Suprapubic skin (tissue), 4 donors: ENCODE data around the gene GARS1. TPM values are rescaled to one million over a fixed set of nuclear protein-coding genes. Genes with fewer than 3 reads are reported as not detected.

Source experiments
- DNase-seq, 2 donors: peaks; one replicate each; pipeline ENCODE4 v3.0.0-alpha.2; 2019; ENCODE audit warnings: low spot score in 2 of 2
- H3K27ac ChIP-seq: fragments of 200-600 bp; sonication (generic); one replicate; pipeline ENCODE4 v1.5.1; 2019
- H3K27me3 ChIP-seq: fragments of 200-600 bp; sonication (generic); one replicate; pipeline ENCODE4 v1.5.1; 2019
- H3K36me3 ChIP-seq: fragments of 200-600 bp; sonication (generic); one replicate; pipeline ENCODE4 v1.5.1; 2019
- H3K4me1 ChIP-seq: fragments of 200-600 bp; sonication (generic); one replicate; pipeline ENCODE4 v1.5.1; 2019
- H3K4me3 ChIP-seq: fragments of 200-600 bp; sonication (generic); one replicate; pipeline ENCODE4 v1.5.1; 2019; ENCODE audit warnings: mild to moderate bottlenecking
- H3K9me3 ChIP-seq: fragments of 200-600 bp; sonication (generic); one replicate; pipeline ENCODE4 v1.5.1; 2019
- EP300 ChIP-seq: sonication (generic); formaldehyde crosslinking; IDR thresholded peaks from one replicate; pipeline ENCODE4 v1.6.1; 2017; ENCODE audit warnings: antibody characterized with exemption
- POLR2A ChIP-seq, 2 donors: fragments of 450-650 bp; IDR thresholded peaks; one replicate each; pipeline ENCODE4 v1.6.1; 2017; ENCODE audit warnings: antibody characterized with exemption in 2 of 2, mild to moderate bottlenecking in 2 of 2, moderate library complexity in 2 of 2
- POLR2AphosphoS5 ChIP-seq, 3 donors: sonication (generic); formaldehyde crosslinking; IDR thresholded peaks; one replicate each; pipeline ENCODE4 v1.6.1; 2017; ENCODE audit warnings: antibody characterized with exemption in 3 of 3
- WGBS: methylation state at CpG from one replicate; pipeline ENCODE4 v1.1.5; 2018; 5-methylcytosine and 5-hydroxymethylcytosine counted together
- total RNA-seq, 4 donors: library from RNA; depleted of rRNA; stranded (reverse); fragments of >200 nt; gene quantifications; one replicate each; pipeline ENCODE4 v1.1.0, GENCODE V29; 2016
- TF ChIP-seq, protein P1 (sequence below), 2 donors: fragments of 200-600 bp in 1 of 2; fragments of 450-650 bp in 1 of 2; sonication (generic) in 1 of 2; IDR thresholded peaks; one replicate each; pipeline ENCODE4 v1.5.1; 2016 to 2019; ENCODE audit warnings: antibody characterized with exemption in 2 of 2, mild to moderate bottlenecking in 1 of 2, moderate library complexity in 1 of 2

Gene GARS1
- total RNA-seq, 4 donors from 2014 or later, result 72.5 to 116 (median 97.6) TPM

DNA sequence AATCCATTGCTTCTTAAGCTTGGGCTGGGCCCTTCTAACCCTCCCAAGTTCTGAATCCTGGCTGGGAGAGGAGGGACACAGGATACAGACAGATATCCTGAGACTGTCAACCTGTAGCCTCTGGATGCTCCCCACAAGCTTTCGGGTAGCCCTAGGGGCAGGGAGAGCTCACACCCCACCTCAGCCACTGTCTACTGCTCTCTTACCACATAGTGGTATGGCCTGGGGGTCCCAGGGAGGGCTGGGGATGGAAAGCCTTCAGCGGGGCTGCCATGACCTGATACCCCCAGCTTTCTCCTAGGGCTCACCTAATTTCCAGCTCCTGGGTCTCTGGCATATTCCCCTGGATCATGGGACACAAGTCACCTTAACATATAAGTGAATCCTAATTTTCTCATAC, 62.5 kb downstream of the GARS1 start:
- peak; percentile 40 to 43 for DNase-seq
- Histone ChIP-seq H3K4me3 (no peak overlapping the region), H3K27me3 (peaks cover 4% of the 10 kb centered on the region), H3K9me3 (no peaks in the 10 kb centered on the region), H3K36me3 (no peaks in the 10 kb centered on the region), H3K4me1 (no peaks in the 10 kb centered on the region), H3K27ac (no peak overlapping the region)
- TF ChIP-seq POLR2AphosphoS5 (IDR thresholded peaks at IDR 0.05) (no peak), EP300 (no peak)
- WGBS, result no CpG with 5 or more reads among the region's 2 CpGs

DNA sequence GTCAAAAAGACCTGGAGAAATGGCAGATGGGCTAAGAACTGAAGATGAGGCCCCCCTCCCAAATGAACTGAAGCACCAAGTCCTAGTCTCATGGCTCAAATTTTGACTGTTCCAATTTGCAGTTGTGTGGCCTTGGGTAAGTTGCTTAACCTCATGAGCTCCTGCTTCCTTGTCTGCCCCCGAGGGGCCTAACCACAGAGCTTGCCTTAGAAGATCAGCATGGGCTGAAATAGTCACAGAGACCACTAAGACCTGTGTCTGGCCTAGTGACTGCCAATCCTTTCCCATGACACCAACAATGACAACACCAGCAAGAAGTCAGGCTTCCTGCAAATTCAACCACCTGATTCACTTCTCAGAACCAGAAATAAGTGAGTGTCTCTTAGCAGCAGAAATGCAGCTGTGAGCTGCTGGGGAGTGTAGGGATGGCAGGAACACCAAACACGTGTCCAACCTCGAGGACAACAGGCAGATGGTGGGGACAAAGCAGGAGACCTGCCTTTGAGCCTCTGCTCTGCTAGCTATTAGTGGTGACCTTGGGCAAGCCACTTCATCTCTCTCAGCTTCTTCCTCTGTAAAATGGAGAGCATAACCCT, 63.9 kb downstream of the GARS1 start:
- WGBS, result 96% methylated on average over 3 of the region's 3 CpGs

DNA sequence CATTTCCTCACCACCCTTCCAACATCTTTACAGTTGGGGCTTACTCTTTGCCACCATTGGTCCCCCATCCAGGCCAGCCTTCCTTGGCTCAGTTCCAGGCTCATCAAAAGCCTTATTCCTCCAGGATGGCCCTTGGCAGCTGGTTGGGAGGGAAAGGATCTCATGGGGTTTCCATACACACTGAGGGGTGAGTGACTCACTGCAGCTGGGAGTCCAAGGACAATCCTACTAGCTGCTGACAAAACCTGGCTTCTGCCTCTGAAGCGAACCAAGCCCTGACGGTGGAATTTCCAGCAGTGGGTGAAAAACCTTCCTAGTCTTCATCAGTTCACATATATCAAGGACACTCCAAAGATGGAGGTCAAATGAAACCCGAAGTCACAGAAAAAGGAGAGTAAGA, 64.6 kb downstream of the GARS1 start:
- H3K27ac ChIP-seq, result no peak overlapping the region
- no peaks in the 10 kb centered on the region for H3K4me1 ChIP-seq
- DNase-seq, result peak in 1 of 2 donors; percentile 44
- H3K9me3 ChIP-seq, result no peaks in the 10 kb centered on the region
- H3K36me3 ChIP-seq, result no peaks in the 10 kb centered on the region
- no peak overlapping the region for H3K4me3 ChIP-seq
- peaks cover 14% of the 10 kb centered on the region for H3K27me3 ChIP-seq
- TF ChIP-seq EP300 (no peak), POLR2A (IDR thresholded peaks at IDR 0.05) (no peak), POLR2AphosphoS5 (IDR thresholded peaks at IDR 0.05) (no peak)
- TF ChIP-seq, protein P1, sequence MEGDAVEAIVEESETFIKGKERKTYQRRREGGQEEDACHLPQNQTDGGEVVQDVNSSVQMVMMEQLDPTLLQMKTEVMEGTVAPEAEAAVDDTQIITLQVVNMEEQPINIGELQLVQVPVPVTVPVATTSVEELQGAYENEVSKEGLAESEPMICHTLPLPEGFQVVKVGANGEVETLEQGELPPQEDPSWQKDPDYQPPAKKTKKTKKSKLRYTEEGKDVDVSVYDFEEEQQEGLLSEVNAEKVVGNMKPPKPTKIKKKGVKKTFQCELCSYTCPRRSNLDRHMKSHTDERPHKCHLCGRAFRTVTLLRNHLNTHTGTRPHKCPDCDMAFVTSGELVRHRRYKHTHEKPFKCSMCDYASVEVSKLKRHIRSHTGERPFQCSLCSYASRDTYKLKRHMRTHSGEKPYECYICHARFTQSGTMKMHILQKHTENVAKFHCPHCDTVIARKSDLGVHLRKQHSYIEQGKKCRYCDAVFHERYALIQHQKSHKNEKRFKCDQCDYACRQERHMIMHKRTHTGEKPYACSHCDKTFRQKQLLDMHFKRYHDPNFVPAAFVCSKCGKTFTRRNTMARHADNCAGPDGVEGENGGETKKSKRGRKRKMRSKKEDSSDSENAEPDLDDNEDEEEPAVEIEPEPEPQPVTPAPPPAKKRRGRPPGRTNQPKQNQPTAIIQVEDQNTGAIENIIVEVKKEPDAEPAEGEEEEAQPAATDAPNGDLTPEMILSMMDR (IDR thresholded peaks at IDR 0.05), result no peak
- 81% methylated on average over 3 of the region's 3 CpGs for WGBS

More for the DNA sequence above, 63.9 kb downstream of the GARS1 start:
- no peaks in the 10 kb centered on the region for H3K9me3 ChIP-seq
- H3K4me1 ChIP-seq, result no peaks in the 10 kb centered on the region
- H3K27me3 ChIP-seq, result peaks cover 14% of the 10 kb centered on the region
- TF ChIP-seq POLR2A (IDR thresholded peaks at IDR 0.05) (no peak), EP300 (no peak), POLR2AphosphoS5 (IDR thresholded peaks at IDR 0.05) (no peak)
- peak; percentile 18 to 38 for DNase-seq
- H3K4me3 ChIP-seq, result no peak overlapping the region
- H3K27ac ChIP-seq, result no peak overlapping the region
- no peaks in the 10 kb centered on the region for H3K36me3 ChIP-seq

DNA sequence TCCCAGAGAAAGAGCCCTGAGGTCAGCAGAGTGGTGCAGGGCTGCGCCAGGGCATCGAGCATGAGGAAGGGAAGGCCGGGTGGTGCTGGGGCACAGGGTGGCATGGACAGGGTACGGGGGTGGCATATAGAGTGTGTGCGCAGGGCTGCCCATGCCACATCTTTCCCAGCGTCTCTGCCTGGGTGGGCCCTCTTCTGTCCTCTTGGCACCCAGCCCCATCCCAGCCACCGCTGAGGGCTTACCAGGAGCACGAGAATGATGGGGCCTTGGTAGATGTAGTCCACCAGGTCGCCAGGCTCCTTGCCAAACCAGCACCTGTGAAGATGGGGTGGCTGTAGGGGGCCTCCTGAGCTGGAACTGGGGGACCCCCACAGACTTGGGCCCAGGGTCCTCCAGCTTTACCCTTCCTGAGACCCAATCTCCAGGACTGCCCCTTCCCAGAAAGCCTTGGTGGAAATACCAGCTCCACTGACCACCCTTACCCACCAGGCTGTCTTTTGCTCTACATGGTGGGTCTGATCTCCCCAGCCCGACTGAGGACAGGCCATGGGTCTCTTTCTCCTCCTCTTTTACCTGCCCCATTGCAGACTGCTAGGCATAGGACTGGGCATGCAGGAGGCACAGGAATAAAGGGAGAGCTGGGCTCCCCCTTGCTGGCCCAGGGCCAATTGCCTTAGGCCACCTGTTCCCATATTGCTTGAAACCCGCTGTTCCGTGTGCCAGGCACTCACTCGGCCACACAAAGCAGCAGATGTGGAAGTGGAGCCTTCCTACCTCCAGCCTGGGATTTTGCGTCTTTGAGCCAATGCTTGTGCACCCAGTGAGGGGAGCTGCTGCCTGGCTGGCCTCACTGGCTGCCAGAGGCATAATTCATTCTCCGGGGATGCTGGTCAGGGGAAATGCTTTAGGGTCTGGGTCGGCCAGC, 65.9 kb downstream of the GARS1 start:
- Histone ChIP-seq H3K4me3 (no peak overlapping the region), H3K27me3 (peaks cover 17% of the 10 kb centered on the region), H3K36me3 (no peaks in the 10 kb centered on the region), H3K27ac (no peak overlapping the region), H3K9me3 (no peaks in the 10 kb centered on the region), H3K4me1 (no peaks in the 10 kb centered on the region)
- DNase-seq, result no peak
- WGBS, result 65% methylated on average over 12 of the region's 16 CpGs
- TF ChIP-seq POLR2A (IDR thresholded peaks at IDR 0.05) (no peak), POLR2AphosphoS5 (IDR thresholded peaks at IDR 0.05) (no peak), EP300 (no peak)
- TF ChIP-seq, protein P1 (IDR thresholded peaks at IDR 0.05), result no peak

DNA sequence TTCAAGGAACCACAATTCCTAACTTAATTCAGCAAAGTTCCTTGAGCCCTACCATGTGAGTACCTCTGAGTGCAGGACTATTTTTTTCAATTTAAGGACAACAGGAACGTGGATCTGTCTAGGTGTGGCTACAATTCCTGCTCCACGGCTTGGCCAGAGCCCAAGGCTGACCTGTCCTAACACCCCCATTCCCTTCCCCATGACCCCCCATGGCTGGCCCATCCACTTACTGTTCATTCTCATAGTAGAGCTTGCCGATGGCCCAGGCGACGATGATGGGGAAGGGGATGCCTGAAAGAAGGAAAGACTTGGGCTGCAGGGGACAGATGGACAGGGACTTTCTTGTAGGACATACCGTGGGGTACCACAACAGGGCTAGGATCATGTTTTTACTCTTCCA, 67.2 kb downstream of the GARS1 start:
- 93% methylated on average over 5 of the region's 6 CpGs for WGBS
- TF ChIP-seq POLR2AphosphoS5 (IDR thresholded peaks at IDR 0.05), result no peak
- TF ChIP-seq POLR2A (IDR thresholded peaks at IDR 0.05), result no peak
- TF ChIP-seq, protein P1 (IDR thresholded peaks at IDR 0.05), result no peak
- TF ChIP-seq EP300, result no peak
- Histone ChIP-seq H3K4me1 (no peaks in the 10 kb centered on the region), H3K27ac (no peak overlapping the region), H3K9me3 (no peaks in the 10 kb centered on the region), H3K36me3 (no peaks in the 10 kb centered on the region), H3K4me3 (no peak overlapping the region), H3K27me3 (peaks cover 17% of the 10 kb centered on the region)
- DNase-seq, result no peak

DNA sequence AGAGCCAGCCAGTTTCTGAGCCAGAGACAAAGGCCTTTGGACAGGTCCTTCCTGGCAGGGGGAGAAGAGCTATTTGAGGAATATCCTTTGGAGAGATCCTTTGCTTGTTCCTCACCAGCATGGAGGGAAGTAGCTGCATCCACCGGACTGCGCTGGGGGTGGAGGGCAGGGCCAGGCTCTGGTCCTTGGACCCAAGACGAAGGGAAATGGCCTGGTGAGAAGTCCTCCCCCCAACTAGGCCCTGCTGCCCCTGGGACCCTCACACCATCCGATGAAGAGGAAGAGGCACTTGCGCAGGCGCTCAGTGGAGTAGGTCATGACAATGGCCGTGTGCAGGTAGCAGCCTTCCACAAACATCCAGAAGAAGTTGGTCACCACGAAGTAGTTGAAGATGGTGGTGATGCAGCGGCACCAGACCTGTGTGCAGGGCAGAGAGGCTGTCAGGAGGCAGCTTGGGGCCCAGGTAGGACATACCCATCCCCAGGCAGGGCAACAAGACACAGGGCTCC, 67.8 kb downstream of the GARS1 start:
- H3K9me3 ChIP-seq, result no peaks in the 10 kb centered on the region
- DNase-seq, result no peak
- TF ChIP-seq POLR2AphosphoS5 (IDR thresholded peaks at IDR 0.05), result no peak
- TF ChIP-seq, protein P1 (IDR thresholded peaks at IDR 0.05), result no peak
- TF ChIP-seq POLR2A (IDR thresholded peaks at IDR 0.05), result no peak
- no peak for TF ChIP-seq EP300
- 89% methylated on average over 9 of the region's 9 CpGs for WGBS
- H3K36me3 ChIP-seq, result no peaks in the 10 kb centered on the region
- no peaks in the 10 kb centered on the region for H3K4me1 ChIP-seq
- H3K27ac ChIP-seq, result no peak overlapping the region
- H3K27me3 ChIP-seq, result peaks cover 17% of the 10 kb centered on the region
- H3K4me3 ChIP-seq, result no peak overlapping the region
